Stimulated activated CD8-positive, alpha-beta memory T cell treated with anti-CD3 and anti-CD28 coated beads, Interleukin-12 subunit alpha, Interleukin-12 subunit beta, amount 100 ng/mL, for 1 hour (primary cell): ENCODE data around the gene CTF1.
A peak's percentile ranks its signal among the peaks of the same experiment; 100 is the strongest.
"Not testable (repeated sequence)": the region's sequence is repeated elsewhere in the genome, so short reads cannot be mapped to it uniquely, and the experiment has no call there.

Experiments
- DNase-seq: peaks from one replicate; pipeline ENCODE4 v3.0.0-alpha.2; 2020; ENCODE audit warnings: low read depth

The CTF1 gene, protein sequence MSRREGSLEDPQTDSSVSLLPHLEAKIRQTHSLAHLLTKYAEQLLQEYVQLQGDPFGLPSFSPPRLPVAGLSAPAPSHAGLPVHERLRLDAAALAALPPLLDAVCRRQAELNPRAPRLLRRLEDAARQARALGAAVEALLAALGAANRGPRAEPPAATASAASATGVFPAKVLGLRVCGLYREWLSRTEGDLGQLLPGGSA

GRCh38 chr16:30896261-30896888, at the start of gene CTF1:
CTF1 (plus strand) TSS chr16:30896614; CDS start chr16:30896644, 30 bp downstream.
- no peak for DNase-seq

- no peak for DNase-seq
These were observed 49.6 kb upstream of the CTF1 start for GRCh38 chr16:30846649-30847402.

DNA sequence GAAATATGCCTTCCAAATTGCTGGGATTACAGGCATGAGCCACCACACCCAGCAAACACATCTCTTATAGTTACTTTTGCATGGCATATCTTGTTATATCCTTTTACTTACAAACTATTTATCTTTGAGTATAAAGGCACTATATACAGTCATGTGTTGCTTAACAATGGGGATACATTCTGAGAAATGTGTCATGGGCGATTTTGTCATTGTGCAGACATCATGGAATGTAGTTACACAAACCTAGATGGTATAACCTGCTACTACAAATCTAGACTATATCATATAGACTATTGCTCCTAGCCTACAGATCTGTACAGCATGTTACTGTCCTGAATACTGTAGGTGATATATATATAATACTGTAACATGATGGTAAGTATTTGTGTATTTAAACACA, 46.2 kb upstream of the CTF1 start:
- DNase-seq, result no peak

DNA sequence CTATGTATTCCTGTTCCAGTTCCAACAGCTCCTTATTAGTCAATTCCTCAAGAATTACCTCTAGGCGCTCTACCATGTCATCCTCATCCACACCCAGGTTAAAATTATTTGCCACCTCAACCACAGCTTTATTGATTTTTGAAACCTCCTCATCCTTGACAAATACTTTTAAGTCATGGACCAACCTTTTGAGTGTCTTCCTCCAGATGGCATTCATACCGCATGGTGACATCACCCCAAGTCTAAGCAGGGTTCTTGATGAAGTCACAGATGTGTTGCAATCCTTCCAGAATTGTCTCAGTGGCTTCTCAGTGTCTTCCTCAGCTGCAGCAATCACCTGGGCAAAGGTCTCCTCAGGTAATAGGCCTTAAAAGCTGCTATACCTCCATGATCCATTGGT, 42.7 kb upstream of the CTF1 start:
- DNase-seq, result no peak

- no peak for DNase-seq
These were observed 38.3 kb upstream of the CTF1 start for GRCh38 chr16:30858111-30858495.

- DNase-seq, result no peak
These were observed 37.5 kb upstream of the CTF1 start for GRCh38 chr16:30858829-30859423.

- not testable (repeated sequence) for DNase-seq
These were observed 35.7 kb upstream of the CTF1 start for GRCh38 chr16:30860729-30861128.

GRCh38 chr16:30863178-30863577, 33.2 kb upstream of the CTF1 start:
- DNase-seq, result not testable (repeated sequence)

- DNase-seq, result no peak
These were observed 30.4 kb upstream of the CTF1 start for GRCh38 chr16:30866031-30866430.

GRCh38 chr16:30867747-30868146, 28.7 kb upstream of the CTF1 start:
- DNase-seq, result no peak

GRCh38 chr16:30870904-30871303, 25.5 kb upstream of the CTF1 start:
- DNase-seq, result no peak

- DNase-seq, result no peak
These were observed 22.1 kb upstream of the CTF1 start for GRCh38 chr16:30874244-30874820.

DNA sequence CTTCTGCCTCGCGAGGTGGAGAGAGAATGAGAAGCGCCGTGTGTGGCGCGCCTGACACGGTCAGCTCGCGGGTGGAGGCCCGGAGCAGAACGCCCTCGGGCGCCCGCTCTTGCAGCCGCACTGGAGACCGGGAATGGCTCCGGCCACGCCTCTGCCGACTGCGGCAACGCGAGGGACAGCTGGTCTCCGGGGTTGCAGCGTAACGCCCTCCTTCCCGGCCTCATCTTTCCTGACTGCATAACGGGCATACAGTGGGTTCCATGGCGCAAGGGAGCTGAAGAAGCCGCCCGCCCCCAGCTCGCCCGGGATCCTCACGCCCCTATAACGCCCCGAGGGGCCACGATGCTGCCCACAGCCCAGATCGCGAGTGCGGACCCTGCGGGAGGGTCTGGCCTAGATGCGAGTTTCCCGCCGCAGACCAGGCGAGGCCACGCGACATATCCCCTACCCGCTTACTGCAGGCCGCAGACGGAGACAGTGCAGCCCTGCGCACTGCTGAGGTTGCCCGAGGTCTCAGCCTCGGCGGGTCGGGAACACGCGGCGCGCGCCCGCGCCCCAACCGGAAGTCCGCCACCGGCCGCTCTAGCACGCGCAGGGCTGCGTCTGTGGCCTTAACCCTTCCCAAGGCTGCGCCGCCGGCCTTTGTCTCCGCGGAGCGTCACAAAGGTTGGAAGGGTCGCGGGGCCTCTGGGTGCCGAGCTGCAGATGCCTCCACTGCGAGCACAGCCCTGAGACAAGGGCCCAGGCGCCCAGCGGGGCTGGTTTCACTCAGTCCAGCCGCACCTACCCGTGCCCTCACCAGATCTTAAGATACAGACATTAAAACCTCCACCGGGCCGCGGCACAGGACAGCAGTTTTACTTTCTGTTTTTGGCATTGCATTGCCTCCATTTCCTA, 21.3 kb upstream of the CTF1 start:
- peak; percentile 79 for DNase-seq

DNA sequence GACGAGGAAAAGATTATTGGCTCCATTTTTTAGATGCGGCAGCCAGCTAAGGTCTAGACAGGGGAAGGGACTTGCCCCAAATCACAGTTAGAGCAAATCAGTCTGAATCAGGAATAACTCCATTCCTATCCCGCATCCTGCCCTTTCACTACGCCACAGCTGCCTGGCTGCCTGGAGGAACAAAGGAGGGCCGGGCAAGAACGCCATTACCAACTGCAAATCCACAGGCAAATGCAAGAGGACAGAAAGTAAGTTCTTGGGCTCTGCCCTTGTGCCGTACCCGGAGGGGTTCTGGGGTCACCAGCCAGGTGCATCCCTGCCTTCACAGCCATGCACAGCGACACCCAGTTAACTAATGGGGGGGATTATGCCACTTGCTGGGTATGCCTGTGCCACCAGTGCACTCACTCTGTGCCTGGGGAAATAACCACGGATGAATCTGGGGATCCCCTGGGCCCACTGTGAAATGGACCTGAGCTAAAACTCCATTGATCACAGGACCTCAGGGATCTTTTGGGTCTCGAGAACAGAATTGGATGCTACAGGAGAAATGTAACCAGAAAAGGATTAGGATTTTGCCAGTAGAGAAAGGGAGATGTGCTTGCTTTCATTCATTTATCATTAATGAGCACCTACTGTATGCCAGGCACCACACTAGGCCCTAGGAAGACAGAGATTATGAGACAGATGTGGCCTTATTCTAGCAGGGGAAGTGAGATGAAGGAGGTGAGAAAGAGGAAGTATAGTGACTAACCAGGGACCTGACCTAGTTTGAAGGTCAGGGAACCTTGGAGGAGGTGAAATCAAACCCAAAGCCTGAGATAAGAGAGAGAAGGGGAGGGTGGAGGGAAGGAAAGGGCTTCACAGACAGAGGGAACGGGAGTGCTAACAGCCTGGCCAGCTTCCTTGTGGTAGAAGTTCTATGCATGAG, 20.3 kb upstream of the CTF1 start:
- no peak for DNase-seq

- DNase-seq, result no peak
These were observed 19.5 kb upstream of the CTF1 start for GRCh38 chr16:30876867-30877266.

DNA sequence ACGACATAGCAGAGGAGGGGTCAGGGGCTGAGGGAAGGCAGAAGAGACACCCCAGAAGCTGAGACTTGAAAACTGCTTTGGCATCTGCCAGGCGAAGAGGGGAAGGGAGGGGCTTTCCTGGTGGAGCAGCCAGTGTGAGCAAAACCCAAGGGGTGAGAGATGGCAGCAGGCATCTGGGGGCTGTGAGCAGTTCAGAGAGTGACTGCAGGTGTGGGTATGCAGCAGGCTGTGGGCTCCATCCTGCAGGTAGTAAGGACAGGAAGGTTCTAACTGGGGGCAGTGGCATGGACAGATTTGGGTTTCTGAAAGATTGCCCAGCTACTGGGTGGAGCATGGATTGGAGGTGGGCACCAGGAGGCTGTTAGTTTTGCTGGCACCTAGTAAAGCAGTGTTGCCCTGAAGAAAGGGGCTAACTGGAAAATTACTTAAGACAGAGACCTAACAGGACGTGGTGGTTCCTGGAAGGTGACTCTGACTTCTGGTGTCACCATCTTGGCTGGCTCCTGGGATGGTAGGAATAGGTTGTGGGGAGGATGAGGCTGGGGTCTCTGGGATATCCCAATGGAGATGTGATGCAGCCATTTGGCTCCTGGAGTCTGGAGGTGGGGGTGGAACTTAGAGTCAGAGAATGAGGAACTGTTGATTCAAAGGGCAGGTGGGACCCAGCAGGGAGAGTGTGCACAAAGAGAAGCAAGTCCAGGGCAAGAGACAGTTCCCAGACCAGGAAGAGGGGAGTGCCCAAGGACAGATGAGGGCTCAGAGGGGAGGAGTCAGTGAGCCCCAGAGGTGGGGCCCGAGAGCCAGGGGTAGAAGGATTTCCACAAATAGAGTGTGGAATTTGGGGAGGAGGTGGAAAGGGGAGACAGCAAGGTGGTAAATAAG, 13.7 kb upstream of the CTF1 start:
- DNase-seq, result no peak

DNA sequence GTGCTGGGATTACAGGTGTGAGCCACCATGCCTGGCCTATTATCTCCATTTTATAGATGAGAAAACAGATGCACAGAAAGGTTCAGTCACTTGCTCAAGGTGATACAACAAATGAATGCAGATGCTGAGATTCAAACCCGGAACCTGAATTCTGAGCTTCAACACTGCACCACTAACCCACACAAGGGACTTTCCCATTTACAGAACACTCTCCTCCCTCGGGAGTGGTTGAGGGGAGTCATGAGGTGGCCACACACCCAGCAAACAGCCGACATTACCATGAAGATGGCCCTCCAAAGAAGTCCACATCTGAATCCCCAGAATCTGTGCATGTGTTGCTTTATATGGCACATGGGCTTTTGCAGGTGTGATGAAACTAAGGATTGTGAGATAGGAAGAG, 11.7 kb upstream of the CTF1 start:
- no peak for DNase-seq

DNA sequence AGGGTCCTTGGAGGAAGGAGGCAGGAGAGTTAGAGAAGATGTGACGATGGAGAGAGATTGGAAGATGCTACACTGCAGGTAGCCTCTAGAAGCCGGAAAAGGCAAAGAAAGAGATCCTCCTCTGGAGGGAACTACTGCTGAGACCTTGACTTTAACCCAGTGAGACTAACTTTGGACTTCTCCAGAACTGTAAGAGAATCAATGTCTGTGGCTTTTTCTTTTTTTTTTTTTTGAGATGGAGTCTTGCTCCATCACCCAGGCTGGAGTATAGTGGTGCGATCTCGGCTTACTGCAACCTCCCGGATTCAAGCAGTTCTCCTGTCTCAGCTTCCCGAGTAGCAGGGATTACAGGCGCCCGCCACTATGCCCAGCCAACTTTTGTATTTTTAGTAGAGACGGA, 11.2 kb upstream of the CTF1 start:
- DNase-seq, result no peak

GRCh38 chr16:30886145-30886544, 10.3 kb upstream of the CTF1 start:
- DNase-seq, result no peak
